ENCODE data around the gene DIP2C. TPM values are rescaled to one million over a fixed set of nuclear protein-coding genes. Genes with fewer than 3 reads are reported as not detected.

Gene DIP2C
- total and polyA plus RNA-seq, 2 donors (not counting 1 experiment from before 2014, with no cell fraction given), result 1.3 to 1.9 TPM

DNA sequence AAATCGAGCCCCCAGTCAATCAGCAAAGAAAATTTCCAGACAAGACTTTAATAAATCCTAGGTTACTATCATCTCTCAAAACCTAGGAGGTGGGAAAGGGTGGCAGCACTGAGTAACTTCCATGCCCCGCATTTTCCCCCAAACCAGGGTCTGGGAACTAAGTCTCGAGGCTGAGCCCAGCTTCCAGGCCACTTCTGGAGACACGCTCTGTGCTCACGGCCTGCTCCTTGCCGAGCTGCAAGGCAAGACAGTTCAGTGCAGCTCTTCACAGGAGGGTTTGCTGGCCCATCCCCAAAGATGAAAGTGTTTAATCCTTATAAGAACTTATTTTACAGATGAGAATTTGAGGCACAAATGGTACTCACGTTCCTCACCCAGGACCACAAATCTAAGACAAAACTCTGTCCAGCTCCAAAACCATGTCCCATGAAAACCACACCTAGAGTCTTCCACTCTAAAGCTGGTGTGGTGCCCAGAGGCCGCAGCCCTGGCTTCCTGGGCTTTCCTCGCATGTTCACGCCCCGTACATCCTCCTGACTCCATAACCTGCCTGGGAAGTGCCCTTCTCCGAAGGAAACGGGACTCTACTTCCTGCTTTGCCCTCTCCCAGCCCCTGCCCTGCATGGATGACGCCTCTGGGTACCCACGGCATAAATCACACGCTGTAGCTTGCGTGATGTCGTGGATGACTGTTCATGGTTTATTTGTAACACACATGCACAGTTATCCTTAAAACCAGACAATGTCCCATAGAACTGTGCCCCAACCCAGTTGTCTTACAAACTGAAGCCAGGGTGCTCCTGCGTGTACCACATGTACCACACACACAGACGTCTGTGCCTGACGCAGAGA, 201.2 kb downstream of the DIP2C start:
- CTCF ChIA-PET, result no interaction called here
- no peak overlapping the region for H3K27ac Mint-ChIP-seq

DNA sequence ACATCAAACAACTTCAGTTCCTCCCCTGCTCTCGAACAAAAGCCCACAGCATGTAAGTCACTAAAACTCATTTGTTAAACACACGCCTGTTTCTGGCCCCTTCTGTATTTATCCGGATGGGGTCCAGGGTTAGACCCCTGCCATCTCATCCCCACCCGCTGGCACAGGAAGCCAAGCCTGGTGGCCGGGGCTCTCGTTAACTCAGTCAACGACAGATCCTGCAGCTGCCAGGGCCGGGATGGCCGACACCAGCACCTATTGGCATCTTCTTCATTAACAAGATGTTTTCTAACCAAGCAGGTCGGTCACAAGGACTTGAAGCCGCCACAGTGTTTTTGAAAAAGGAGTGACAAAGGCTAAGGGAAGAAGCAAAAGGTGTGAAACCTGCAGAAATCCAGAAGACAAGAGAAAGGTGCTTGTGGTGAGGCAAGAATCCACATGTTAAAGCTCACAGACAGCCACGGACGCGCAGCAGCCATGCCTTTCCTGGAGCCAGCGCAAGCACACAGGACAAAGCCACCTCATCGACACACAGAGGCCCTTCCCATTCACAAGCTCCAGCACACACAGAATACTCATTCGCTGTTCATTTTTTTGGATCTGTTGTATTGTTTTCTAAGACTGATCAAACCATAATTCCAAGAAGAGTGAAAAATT, 202.7 kb downstream of the DIP2C start:
- no peak overlapping the region for H3K4me3 Mint-ChIP-seq
- Histone ChIP-seq H3K79me2 (ENCODE audit: control insufficient read depth, insufficient read depth, low read length) (no peaks in the 10 kb centered on the region), H3K4me1 (ENCODE audit: control insufficient read depth in 2 of 2, insufficient read depth in 2 of 2, low read length in 2 of 2) (peaks cover 3 to 14% of the 10 kb centered on the region in 2 donors), H3K4me3 (ENCODE audit: control extremely low read depth in 1 of 5, extremely low read depth in 1 of 5, insufficient read depth in 1 of 5, low read depth in 2 of 5, low read length in 4 of 5) (no peak overlapping the region), H3K9ac (ENCODE audit: low read length) (no peak overlapping the region), H3K9me3 (ENCODE audit: control extremely low read depth in 1 of 3, control insufficient read depth in 2 of 3, insufficient read depth in 1 of 3, low read length in 2 of 3) (no peaks in the 10 kb centered on the region), H2AFZ (ENCODE audit: insufficient read depth, low read depth, low read length, poor library complexity, severe bottlenecking) (no peak overlapping the region), H3K27ac (ENCODE audit: low read length in 2 of 2) (no peak overlapping the region), H3K27me3 (replicated peaks in 1 of 4; ENCODE audit: control extremely low read depth in 1 of 4, control insufficient read depth in 3 of 4, insufficient read depth in 4 of 4, low read length in 3 of 4) (peaks cover 0 to 3% (median 0%) of the 10 kb centered on the region in 4 experiments), H3K36me3 (replicated peaks in 1 of 2; ENCODE audit: control extremely low read depth in 1 of 2, control insufficient read depth in 1 of 2, extremely low read depth in 1 of 2, insufficient read depth in 2 of 2, low read length in 1 of 2) (no peaks in the 10 kb centered on the region), H3K4me2 (replicated peaks; ENCODE audit: low read depth, low read length, poor library complexity, severe bottlenecking) (no peak overlapping the region), H4K20me1 (ENCODE audit: control insufficient read depth, insufficient read depth, low read length, poor library complexity, severe bottlenecking) (no peaks in the 10 kb centered on the region)
- ATAC-seq (ENCODE audit: low read depth) (no peak), DNase-seq (no peak)
- POLR2A ChIA-PET, result no interaction called here
- no peak overlapping the region for H3K27ac Mint-ChIP-seq
- peaks cover 7% of the 10 kb centered on the region for H3K27me3 Mint-ChIP-seq
- intact Hi-C loops (cut with micrococcal nuclease), result no loop called here
- no peak for TF ChIP-seq EZH2 (IDR thresholded peaks at IDR 0.05; ENCODE audit: borderline replicate concordance, insufficient read depth, low read depth, low read length, poor library complexity, severe bottlenecking)
- TF ChIP-seq, protein P1, sequence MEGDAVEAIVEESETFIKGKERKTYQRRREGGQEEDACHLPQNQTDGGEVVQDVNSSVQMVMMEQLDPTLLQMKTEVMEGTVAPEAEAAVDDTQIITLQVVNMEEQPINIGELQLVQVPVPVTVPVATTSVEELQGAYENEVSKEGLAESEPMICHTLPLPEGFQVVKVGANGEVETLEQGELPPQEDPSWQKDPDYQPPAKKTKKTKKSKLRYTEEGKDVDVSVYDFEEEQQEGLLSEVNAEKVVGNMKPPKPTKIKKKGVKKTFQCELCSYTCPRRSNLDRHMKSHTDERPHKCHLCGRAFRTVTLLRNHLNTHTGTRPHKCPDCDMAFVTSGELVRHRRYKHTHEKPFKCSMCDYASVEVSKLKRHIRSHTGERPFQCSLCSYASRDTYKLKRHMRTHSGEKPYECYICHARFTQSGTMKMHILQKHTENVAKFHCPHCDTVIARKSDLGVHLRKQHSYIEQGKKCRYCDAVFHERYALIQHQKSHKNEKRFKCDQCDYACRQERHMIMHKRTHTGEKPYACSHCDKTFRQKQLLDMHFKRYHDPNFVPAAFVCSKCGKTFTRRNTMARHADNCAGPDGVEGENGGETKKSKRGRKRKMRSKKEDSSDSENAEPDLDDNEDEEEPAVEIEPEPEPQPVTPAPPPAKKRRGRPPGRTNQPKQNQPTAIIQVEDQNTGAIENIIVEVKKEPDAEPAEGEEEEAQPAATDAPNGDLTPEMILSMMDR (IDR thresholded peaks at IDR 0.05), result no peak
- H3K4me1 Mint-ChIP-seq, result peaks cover 4% of the 10 kb centered on the region
- WGBS (ENCODE audit: insufficient coverage), result 94% methylated on average over 10 of the region's 17 CpGs
- CTCF ChIA-PET, result no interaction called here
- H3K9me3 Mint-ChIP-seq (ENCODE audit: insufficient read depth), result no peaks in the 10 kb centered on the region

More for the DNA sequence above, 201.2 kb downstream of the DIP2C start:
- POLR2A ChIA-PET, result no interaction called here
- H3K4me1 Mint-ChIP-seq, result peaks cover 4% of the 10 kb centered on the region
- peaks cover 20% of the 10 kb centered on the region for H3K27me3 Mint-ChIP-seq
- TF ChIP-seq, protein P1 (IDR thresholded peaks at IDR 0.05), result no peak
- no peak overlapping the region for H3K4me3 Mint-ChIP-seq
- Histone ChIP-seq H3K4me1 (ENCODE audit: control insufficient read depth in 2 of 2, insufficient read depth in 2 of 2, low read length in 2 of 2) (peaks cover 3 to 14% of the 10 kb centered on the region in 2 donors), H3K9ac (ENCODE audit: low read length) (no peak overlapping the region), H4K20me1 (ENCODE audit: control insufficient read depth, insufficient read depth, low read length, poor library complexity, severe bottlenecking) (no peaks in the 10 kb centered on the region), H3K36me3 (replicated peaks in 1 of 2; ENCODE audit: control extremely low read depth in 1 of 2, control insufficient read depth in 1 of 2, extremely low read depth in 1 of 2, insufficient read depth in 2 of 2, low read length in 1 of 2) (no peaks in the 10 kb centered on the region), H3K4me2 (replicated peaks; ENCODE audit: low read depth, low read length, poor library complexity, severe bottlenecking) (no peak overlapping the region), H3K27ac (ENCODE audit: low read length in 2 of 2) (no peak overlapping the region), H3K27me3 (replicated peaks in 1 of 4; ENCODE audit: control extremely low read depth in 1 of 4, control insufficient read depth in 3 of 4, insufficient read depth in 4 of 4, low read length in 3 of 4) (peaks cover 0 to 6% (median 4%) of the 10 kb centered on the region in 4 experiments), H3K9me3 (ENCODE audit: control extremely low read depth in 1 of 3, control insufficient read depth in 2 of 3, insufficient read depth in 1 of 3, low read length in 2 of 3) (no peaks in the 10 kb centered on the region), H3K4me3 (ENCODE audit: control extremely low read depth in 1 of 5, extremely low read depth in 1 of 5, insufficient read depth in 1 of 5, low read depth in 2 of 5, low read length in 4 of 5) (no peak overlapping the region), H2AFZ (ENCODE audit: insufficient read depth, low read depth, low read length, poor library complexity, severe bottlenecking) (no peak overlapping the region), H3K79me2 (ENCODE audit: control insufficient read depth, insufficient read depth, low read length) (no peaks in the 10 kb centered on the region)
- no peak for ATAC-seq (ENCODE audit: low read depth)
- H3K9me3 Mint-ChIP-seq (ENCODE audit: insufficient read depth), result no peaks in the 10 kb centered on the region
- intact Hi-C loops (cut with micrococcal nuclease), result no loop called here
- no peak for DNase-seq
- 92% methylated on average over 19 of the region's 21 CpGs for WGBS (ENCODE audit: insufficient coverage)
